Suprapubic skin (tissue), 4 donors: ENCODE results near the gene SLC9A9. TPM values are rescaled to one million over a fixed set of nuclear protein-coding genes. Genes with fewer than 3 reads are reported as not detected.

Experiments used
- DNase-seq, 2 donors: peaks; one replicate each; pipeline ENCODE4 v3.0.0-alpha.2; 2019; ENCODE audit warnings: low spot score in 2 of 2
- H3K27ac ChIP-seq: fragments of 200-600 bp; sonication (generic); one replicate; pipeline ENCODE4 v1.5.1; 2019
- H3K27me3 ChIP-seq: fragments of 200-600 bp; sonication (generic); one replicate; pipeline ENCODE4 v1.5.1; 2019
- H3K36me3 ChIP-seq: fragments of 200-600 bp; sonication (generic); one replicate; pipeline ENCODE4 v1.5.1; 2019
- H3K4me1 ChIP-seq: fragments of 200-600 bp; sonication (generic); one replicate; pipeline ENCODE4 v1.5.1; 2019
- H3K4me3 ChIP-seq: fragments of 200-600 bp; sonication (generic); one replicate; pipeline ENCODE4 v1.5.1; 2019; ENCODE audit warnings: mild to moderate bottlenecking
- H3K9me3 ChIP-seq: fragments of 200-600 bp; sonication (generic); one replicate; pipeline ENCODE4 v1.5.1; 2019
- CTCF ChIP-seq, 2 donors: fragments of 200-600 bp in 1 of 2; fragments of 450-650 bp in 1 of 2; sonication (generic) in 1 of 2; IDR thresholded peaks; one replicate each; pipeline ENCODE4 v1.5.1; 2016 to 2019; ENCODE audit warnings: antibody characterized with exemption in 2 of 2, mild to moderate bottlenecking in 1 of 2, moderate library complexity in 1 of 2
- EP300 ChIP-seq: sonication (generic); formaldehyde crosslinking; IDR thresholded peaks from one replicate; pipeline ENCODE4 v1.6.1; 2017; ENCODE audit warnings: antibody characterized with exemption
- POLR2A ChIP-seq, 2 donors: fragments of 450-650 bp; IDR thresholded peaks; one replicate each; pipeline ENCODE4 v1.6.1; 2017; ENCODE audit warnings: antibody characterized with exemption in 2 of 2, mild to moderate bottlenecking in 2 of 2, moderate library complexity in 2 of 2
- POLR2AphosphoS5 ChIP-seq, 3 donors: sonication (generic); formaldehyde crosslinking; IDR thresholded peaks; one replicate each; pipeline ENCODE4 v1.6.1; 2017; ENCODE audit warnings: antibody characterized with exemption in 3 of 3
- WGBS: methylation state at CpG from one replicate; pipeline ENCODE4 v1.1.5; 2018; 5-methylcytosine and 5-hydroxymethylcytosine counted together
- total RNA-seq, 4 donors: library from RNA; depleted of rRNA; stranded (reverse); fragments of >200 nt; gene quantifications; one replicate each; pipeline ENCODE4 v1.1.0, GENCODE V29; 2016

Gene SLC9A9
- total RNA-seq, 4 donors from 2014 or later, result 16.6 to 51.0 (median 30.0) TPM

GRCh38 chr3:143445118-143445517, 403.1 kb downstream of the SLC9A9 start:
- TF ChIP-seq POLR2AphosphoS5 (IDR thresholded peaks at IDR 0.05), result no peak
- TF ChIP-seq POLR2A (IDR thresholded peaks at IDR 0.05), result no peak
- TF ChIP-seq EP300, result no peak
- TF ChIP-seq CTCF (IDR thresholded peaks at IDR 0.05), result no peak
- no peaks in the 10 kb centered on the region for H3K9me3 ChIP-seq
- DNase-seq, result no peak
- H3K36me3 ChIP-seq, result no peaks in the 10 kb centered on the region
- no peak overlapping the region for H3K27ac ChIP-seq
- peaks cover 6% of the 10 kb centered on the region for H3K4me1 ChIP-seq
- H3K27me3 ChIP-seq, result no peaks in the 10 kb centered on the region
- WGBS, result 100% methylated on average over 2 of the region's 2 CpGs
- no peak overlapping the region for H3K4me3 ChIP-seq

- H3K27ac ChIP-seq, result peak overlapping the region; percentile 41
- 41% methylated on average over 6 of the region's 6 CpGs for WGBS
- no peak for DNase-seq
These were observed 404.4 kb downstream of the SLC9A9 start for GRCh38 chr3:143443851-143444331.

GRCh38 chr3:143442814-143443447, 405.3 kb downstream of the SLC9A9 start:
- TF ChIP-seq POLR2AphosphoS5 (IDR thresholded peaks at IDR 0.05), result no peak
- no peak for TF ChIP-seq POLR2A (IDR thresholded peaks at IDR 0.05)
- no peak for TF ChIP-seq EP300
- no peak for TF ChIP-seq CTCF (IDR thresholded peaks at IDR 0.05)
- H3K4me3 ChIP-seq, result no peak overlapping the region
- H3K27ac ChIP-seq, result peak overlapping the region; percentile 41
- DNase-seq, result no peak
- H3K27me3 ChIP-seq, result no peaks in the 10 kb centered on the region
- no peaks in the 10 kb centered on the region for H3K36me3 ChIP-seq
- no peaks in the 10 kb centered on the region for H3K9me3 ChIP-seq
- H3K4me1 ChIP-seq, result peaks cover 6% of the 10 kb centered on the region
- 80% methylated on average over 3 of the region's 3 CpGs for WGBS

More at GRCh38 chr3:143443851-143444331, 404.4 kb downstream of the SLC9A9 start:
- Histone ChIP-seq H3K4me3 (no peak overlapping the region), H3K9me3 (no peaks in the 10 kb centered on the region), H3K27me3 (no peaks in the 10 kb centered on the region), H3K36me3 (no peaks in the 10 kb centered on the region), H3K4me1 (peaks cover 6% of the 10 kb centered on the region)
- TF ChIP-seq POLR2AphosphoS5 (IDR thresholded peaks at IDR 0.05) (peak in 1 of 3 donors; percentile 56), CTCF (IDR thresholded peaks at IDR 0.05) (no peak)

- Histone ChIP-seq H3K36me3 (no peaks in the 10 kb centered on the region), H3K27me3 (no peaks in the 10 kb centered on the region), H3K9me3 (no peaks in the 10 kb centered on the region), H3K4me3 (no peak overlapping the region), H3K4me1 (peaks cover 6% of the 10 kb centered on the region), H3K27ac (no peak overlapping the region)
- 97% methylated on average over 1 of the region's 1 CpG for WGBS
- TF ChIP-seq EP300 (no peak), POLR2AphosphoS5 (IDR thresholded peaks at IDR 0.05) (no peak), POLR2A (IDR thresholded peaks at IDR 0.05) (no peak), CTCF (IDR thresholded peaks at IDR 0.05) (no peak)
- no peak for DNase-seq
These were observed 406.6 kb downstream of the SLC9A9 start for GRCh38 chr3:143441516-143442171.

- WGBS, result 60% methylated on average over 1 of the region's 1 CpG
- Histone ChIP-seq H3K4me3 (no peak overlapping the region), H3K27ac (no peak overlapping the region), H3K4me1 (peaks cover 6% of the 10 kb centered on the region), H3K36me3 (no peaks in the 10 kb centered on the region), H3K27me3 (no peaks in the 10 kb centered on the region), H3K9me3 (no peaks in the 10 kb centered on the region)
- DNase-seq, result no peak
- TF ChIP-seq CTCF (IDR thresholded peaks at IDR 0.05), result no peak
- no peak for TF ChIP-seq EP300
- no peak for TF ChIP-seq POLR2A (IDR thresholded peaks at IDR 0.05)
- no peak for TF ChIP-seq POLR2AphosphoS5 (IDR thresholded peaks at IDR 0.05)
These were observed 408.5 kb downstream of the SLC9A9 start for GRCh38 chr3:143439817-143440216.
